Stimulated activated CD4-positive, alpha-beta T cell treated with anti-CD3 and anti-CD28 coated beads, Interleukin-2, amount 100 ng/mL, for 24 hours (primary cell): ENCODE measurements around the gene ZNF3.

Source experiments
- DNase-seq, 2 donors: peaks; one replicate each; pipeline ENCODE4 v3.0.0-alpha.2; 2020

ZNF3 gene

DNA sequence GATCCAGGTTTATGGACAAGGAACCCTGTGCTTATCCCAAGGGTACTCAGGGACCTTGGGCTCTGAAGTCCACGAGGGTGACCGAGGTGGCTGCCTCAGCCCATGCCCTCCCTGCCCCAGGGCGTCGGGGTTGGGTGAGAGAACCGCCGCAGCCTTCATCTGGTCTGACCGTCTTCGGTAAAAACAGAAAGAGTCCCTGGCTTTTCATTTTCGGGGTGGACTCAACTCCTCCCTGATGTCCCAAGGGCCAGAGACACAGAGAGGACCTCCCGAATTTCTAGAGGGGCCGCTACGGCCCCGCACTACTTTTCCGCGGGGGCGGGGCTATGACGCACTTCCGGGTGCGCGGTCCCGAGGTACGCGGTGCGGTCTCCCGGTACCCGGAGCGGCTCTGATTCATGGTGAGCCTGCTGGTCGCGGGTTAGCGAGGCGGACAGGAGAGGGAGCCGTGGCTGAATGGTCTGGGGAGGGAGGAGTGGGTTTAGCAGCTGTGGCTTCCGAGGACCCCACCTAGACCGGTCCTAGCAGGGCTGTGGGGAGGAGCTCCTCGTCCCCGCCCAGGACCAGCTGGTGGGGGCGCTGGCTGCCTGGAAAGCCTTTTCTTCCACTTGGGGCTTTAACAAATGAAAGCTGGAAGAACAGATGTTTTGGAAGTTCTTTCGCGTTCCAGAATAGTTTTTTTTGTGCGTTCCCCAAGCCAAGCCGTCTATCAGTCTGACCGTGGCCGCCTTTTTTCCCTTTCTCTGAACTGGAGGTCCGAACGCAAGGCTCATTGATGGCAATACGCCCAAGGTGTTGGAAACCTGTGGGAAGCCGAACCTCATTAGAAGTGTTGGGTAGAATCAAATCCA, 31.9 kb downstream of the ZNF3 start, which contains the start of gene ZSCAN21:
TSS of gene ZSCAN21 (plus strand) at position 334 of the 851 bp plus-strand sequence. CDS start 7,233 bp downstream, outside the sequence.
- peak; percentile 87 for DNase-seq

DNA sequence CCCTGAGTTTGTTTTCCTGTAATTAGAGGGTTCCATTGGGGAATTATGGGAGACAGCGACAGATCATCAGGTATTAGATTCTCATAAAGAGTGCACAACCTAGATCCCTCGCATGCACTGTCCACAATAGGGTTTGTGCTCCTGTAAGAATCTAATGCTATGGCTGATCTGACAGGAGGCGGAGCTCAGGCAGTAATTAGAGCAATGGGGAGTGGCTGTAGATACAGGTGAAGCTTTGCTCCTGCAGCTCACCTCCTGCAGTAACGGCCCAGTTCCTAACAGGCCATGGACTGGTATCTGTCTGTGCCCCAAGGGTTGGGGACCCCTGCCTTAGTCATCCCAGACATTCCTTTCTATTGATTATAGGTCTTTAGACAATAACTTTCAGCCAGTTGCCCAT, 32.8 kb downstream of the ZNF3 start:
- no peak for DNase-seq

DNA sequence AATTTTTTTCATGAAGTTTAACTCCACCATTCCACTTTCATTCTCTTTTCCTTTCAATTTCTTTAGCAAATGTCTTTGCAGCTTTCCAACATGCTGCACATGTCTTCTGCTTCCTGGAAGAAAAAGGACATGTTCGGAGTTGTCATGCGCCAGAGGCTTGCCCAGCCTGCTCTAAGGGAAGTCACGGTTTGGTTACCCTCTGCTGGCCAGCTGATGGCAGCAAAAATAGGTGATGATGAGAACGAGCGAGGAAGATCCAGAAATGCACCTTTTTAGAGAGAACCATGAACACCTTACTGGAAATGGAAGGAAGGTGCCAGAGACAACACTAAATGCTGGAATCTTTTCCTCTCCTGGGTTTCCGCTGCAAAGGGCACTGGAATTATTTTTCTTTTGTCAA, 36.8 kb downstream of the ZNF3 start:
- DNase-seq = peak in 1 of 2 donors; percentile 13

DNA sequence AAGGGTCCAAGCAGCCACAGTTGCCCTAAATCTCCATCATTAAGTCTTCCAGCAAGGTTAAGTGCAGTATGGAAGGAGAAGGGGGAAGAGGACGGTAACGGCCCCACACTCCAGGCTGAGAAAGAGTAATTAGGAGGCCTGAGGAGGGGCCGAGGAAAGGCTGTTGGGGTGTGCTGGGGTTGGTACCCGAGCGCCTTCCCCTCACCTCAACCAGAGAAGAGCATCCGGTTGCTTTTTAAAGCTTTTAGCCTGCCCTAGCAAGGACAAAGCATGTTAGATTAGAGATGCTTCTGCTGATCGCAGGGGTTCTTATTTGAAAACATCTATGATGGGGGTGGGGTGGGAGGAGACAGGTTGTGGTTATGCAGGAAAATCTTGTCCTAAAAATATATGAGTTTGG, 40.9 kb downstream of the ZNF3 start:
- DNase-seq = no peak

DNA sequence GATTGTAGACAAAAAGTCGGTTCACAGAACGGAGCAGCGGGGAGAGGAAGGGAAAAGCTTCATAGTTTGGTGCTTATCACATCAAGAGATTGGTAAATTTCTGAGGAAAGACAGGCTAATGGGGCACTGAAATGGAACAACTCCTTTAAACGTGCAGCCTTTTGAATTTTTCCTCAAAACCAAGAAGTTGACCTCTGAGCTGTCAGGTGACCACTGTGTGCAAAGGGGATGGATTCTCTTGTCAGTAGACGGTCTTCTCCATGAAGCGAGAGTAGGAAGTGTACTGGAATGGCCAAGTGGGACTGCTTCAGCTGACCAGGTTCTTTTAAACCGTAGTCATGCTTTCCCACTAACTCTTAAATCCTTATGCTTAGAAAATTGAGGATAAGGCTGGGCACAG, 43.2 kb downstream of the ZNF3 start:
- no peak for DNase-seq

DNA sequence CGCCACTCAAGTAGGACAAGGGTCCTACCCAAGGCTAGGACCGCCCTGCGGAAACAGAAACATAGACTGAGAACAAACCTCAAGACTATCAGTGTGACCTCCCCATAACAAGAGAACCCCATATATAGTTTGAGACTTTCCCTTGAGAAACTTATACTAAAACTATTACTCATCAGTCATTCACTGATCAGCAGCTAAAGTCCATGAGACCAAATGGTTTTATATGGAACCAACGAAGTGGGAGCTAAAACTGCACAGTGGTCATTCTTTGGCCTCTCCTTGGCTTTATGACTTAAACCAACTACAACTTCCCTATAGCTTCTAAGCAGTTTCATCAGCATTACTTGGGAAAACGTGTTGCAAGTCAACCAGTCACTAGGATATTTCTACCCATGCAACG, 45.6 kb downstream of the ZNF3 start:
- no peak for DNase-seq

DNA sequence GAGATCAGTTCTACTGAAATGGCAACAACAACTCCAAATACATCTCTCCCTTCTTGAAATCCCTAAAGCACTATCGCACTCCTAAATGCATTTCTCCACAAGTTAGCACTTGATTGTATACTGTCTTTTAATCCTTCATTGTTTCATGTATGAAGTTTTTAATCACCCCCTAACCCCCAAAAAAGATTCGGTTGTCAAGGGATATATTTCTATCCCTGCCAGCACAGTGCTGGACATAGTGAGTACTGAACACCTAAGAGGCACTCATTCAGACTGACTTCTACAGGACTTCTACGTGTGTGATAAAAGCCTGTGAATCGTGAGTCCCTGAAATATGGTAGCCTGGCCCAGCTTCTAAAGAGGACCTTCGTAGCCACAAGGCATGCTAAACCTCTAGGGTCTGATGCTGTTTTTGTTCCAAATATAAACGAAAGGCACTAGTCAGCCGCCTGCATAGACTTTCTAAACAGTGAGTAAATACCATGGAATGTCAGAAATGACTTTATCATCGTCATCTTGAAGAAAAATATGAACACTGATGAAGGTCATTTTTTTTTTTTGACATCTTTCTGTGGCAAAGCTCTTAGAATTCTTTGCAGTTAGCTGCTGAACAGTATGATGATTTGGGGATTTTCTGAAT, 46.5 kb downstream of the ZNF3 start:
- no peak for DNase-seq

DNA sequence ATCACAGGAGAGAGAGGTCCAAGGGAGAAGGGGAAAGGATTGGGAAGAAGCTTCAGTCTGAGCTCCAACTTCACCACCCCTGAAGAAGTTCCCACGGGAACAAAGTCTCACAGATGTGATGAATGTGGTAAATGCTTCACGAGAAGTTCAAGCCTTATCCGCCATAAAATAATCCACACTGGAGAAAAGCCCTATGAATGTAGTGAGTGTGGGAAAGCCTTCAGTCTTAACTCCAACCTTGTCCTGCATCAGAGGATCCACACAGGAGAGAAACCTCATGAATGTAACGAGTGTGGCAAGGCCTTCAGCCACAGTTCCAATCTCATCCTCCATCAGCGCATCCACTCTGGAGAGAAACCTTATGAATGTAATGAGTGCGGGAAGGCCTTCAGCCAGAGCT, 48.0 kb downstream of the ZNF3 start:
- DNase-seq = no peak

DNA sequence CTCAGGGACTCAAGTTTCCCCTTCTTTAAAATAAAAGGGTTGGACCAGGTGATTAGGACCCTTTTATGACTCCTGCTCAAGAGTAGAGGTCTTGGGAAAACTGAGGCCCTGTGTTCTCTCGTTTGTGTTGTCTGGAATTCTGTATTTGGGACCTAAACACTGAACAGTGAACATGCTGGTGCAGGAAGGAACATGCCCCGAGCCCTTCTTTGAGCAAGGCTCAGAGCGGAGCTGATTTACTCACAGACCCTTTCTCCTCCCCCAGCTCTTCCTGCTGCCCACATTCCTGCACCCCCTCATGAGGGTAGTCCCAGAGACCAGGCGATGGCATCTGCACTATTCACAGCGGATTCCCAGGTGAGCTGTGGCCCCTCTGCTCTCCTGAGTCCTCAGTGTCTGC, 51.9 kb downstream of the ZNF3 start:
- no peak for DNase-seq

DNA sequence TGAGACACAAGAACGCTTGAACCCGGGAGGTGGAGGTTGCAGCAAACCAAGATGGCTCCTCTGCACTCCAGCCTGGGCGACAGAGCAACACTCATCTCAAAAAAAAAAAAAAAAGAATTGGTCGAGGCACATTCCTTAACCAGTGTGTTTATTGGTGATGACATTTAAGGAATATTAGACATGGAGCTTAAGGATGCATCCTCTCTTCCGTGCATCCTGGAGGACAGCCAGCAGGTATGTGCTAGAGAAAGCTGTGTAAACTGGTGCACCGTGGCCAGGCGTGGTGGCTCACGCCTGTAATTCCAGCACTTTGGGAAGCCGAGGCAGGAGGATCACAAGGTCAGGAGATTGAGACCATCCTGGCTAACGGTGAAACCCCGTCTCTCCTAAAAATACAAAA, 54.3 kb downstream of the ZNF3 start:
- DNase-seq = no peak

DNA sequence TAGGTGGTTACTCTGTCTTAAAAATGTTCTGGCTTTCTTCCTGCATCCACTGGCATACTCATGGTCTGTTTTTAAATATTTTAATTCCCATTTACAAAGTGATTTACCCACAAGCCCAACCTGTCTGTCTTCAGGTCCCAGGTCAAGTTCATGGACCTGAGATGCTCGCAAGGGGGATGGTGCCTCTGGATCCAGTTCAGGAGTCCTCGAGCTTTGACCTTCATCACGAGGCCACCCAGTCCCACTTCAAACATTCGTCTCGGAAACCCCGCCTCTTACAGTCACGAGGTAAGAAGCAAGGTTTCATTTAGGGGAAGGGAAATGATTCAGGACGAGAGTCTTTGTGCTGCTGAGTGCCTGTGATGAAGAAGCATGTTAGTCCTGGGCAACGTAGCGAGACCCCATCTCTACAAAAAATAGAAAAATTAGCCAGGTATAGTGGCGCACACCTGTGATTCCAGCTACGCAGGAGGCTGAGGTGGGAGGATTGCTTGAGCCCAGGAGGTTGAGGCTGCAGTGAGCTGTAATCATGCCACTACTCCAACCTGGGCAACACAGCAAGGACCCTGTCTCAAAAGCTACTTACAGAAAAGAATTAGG, 57.4 kb downstream of the ZNF3 start:
- DNase-seq = no peak

DNA sequence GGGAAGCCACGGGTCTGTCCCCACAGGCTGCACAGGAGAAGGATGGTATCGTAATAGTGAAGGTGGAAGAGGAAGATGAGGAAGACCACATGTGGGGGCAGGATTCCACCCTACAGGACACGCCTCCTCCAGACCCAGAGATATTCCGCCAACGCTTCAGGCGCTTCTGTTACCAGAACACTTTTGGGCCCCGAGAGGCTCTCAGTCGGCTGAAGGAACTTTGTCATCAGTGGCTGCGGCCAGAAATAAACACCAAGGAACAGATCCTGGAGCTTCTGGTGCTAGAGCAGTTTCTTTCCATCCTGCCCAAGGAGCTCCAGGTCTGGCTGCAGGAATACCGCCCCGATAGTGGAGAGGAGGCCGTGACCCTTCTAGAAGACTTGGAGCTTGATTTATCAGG, 58.0 kb downstream of the ZNF3 start:
- DNase-seq = no peak

DNA sequence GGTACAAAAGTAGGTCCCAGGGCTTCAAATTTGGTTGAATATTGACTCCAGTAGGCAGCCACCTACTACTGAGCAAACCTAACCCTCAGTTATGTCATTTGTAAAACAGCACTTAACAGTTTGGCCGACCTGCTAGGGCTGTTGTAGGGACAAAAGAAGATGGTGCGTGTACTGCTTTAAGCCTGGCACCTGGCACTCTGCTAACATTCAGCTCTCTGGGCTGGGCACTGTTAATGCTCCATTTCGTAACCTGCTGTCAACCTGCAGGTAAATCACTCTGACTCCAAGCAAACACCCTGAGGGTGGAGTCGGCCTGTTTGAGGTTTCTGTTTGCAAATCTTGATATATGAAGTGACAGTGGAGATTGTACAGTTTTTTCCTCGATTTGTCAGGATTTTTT, 58.9 kb downstream of the ZNF3 start:
- DNase-seq = no peak

DNA sequence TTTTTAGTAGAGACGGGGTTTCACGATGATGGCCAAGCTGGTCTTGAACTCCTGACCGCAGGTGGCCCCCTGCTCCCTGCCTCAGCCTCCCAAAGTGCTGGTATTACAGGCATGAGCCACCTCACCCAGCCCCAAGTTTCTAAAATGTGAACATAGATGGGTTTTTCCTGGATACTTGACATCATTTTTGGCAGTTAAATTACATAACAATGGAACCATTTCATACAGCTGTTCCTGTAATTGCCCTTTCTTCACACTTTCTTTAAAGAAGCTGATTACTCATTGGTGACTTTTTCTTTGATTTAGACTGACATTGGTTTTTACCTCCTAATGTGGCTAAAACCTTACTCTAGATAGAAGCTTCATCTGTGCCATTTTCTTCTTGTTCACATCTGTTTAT, 60.2 kb downstream of the ZNF3 start:
- DNase-seq = no peak
